ENCODE measurements around the gene PLVAP.

The PLVAP gene

GRCh38 chr19:17357724-17358123 is 19.4 kb downstream of the PLVAP start:
- no peak for TF ChIP-seq TAF1 (IDR thresholded peaks at IDR 0.05; ENCODE audit: borderline replicate concordance, insufficient read depth, low read length)
- TF ChIP-seq POLR2AphosphoS5 (IDR thresholded peaks at IDR 0.05; ENCODE audit: low read depth, low read length), result no peak
- no peak for TF ChIP-seq FOXP2 (optimal IDR thresholded peaks at IDR 0.05; ENCODE audit: borderline replicate concordance, extremely low read depth, extremely low read length, insufficient read depth)

GRCh38 chr19:17357078-17357666 is 20.0 kb downstream of the PLVAP start:
- TF ChIP-seq REST (IDR thresholded peaks at IDR 0.05; ENCODE audit: insufficient read depth in 1 of 2, low read depth in 2 of 2, low read length in 2 of 2) (no peak), TAF1 (IDR thresholded peaks at IDR 0.05; ENCODE audit: borderline replicate concordance, insufficient read depth, low read length) (no peak), SIN3A (IDR thresholded peaks at IDR 0.05; ENCODE audit: borderline replicate concordance, insufficient read depth, low read length) (no peak), FOXP2 (optimal IDR thresholded peaks at IDR 0.05; ENCODE audit: borderline replicate concordance, extremely low read depth, extremely low read length, insufficient read depth) (no peak), POLR2AphosphoS5 (IDR thresholded peaks at IDR 0.05; ENCODE audit: low read depth, low read length) (no peak)

- TF ChIP-seq FOXP2 (optimal IDR thresholded peaks at IDR 0.05; ENCODE audit: borderline replicate concordance, extremely low read depth, extremely low read length, insufficient read depth) (no peak), POLR2AphosphoS5 (IDR thresholded peaks at IDR 0.05; ENCODE audit: low read depth, low read length) (no peak), TAF1 (IDR thresholded peaks at IDR 0.05; ENCODE audit: borderline replicate concordance, insufficient read depth, low read length) (no peak), SIN3A (IDR thresholded peaks at IDR 0.05; ENCODE audit: borderline replicate concordance, insufficient read depth, low read length) (no peak), REST (IDR thresholded peaks at IDR 0.05; ENCODE audit: insufficient read depth in 1 of 2, low read depth in 2 of 2, low read length in 2 of 2) (no peak)
These were observed 23.8 kb downstream of the PLVAP start for GRCh38 chr19:17353386-17353785.

DNA sequence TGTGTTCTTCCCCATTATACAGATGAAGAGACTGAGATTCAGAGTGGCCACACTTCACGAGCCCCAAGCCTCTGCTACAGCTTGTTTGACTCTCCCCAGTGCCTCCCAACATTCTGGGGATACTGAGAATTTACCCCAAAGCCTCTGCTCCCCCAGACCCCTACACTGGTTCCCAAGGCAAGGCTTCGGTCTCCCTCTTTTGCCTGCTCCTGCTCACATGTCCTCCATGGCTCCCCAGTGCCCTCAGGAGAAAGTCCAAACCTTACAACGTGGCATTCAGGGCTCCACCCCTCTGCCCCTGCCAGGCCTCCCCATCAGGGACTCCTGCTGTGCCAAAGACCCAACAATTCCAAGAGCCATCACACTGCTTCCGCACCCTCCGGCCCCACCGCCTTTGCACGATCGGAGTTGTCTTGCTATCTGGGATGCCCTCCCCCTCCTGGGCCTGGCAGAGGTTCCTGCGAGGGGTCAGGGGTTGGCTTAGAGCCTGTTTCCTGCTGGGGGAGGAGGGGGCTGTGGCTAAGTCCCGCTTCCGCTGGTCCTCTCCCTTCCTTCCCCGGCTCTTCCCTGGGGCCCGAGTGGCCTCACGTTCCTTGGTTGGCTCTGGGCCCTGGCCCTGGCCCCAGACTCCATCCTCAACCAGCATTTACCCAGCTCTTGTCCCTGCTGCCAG is 24.4 kb downstream of the PLVAP start:
- no peak for TF ChIP-seq FOXP2 (optimal IDR thresholded peaks at IDR 0.05; ENCODE audit: borderline replicate concordance, extremely low read depth, extremely low read length, insufficient read depth)
- no peak for TF ChIP-seq SIN3A (IDR thresholded peaks at IDR 0.05; ENCODE audit: borderline replicate concordance, insufficient read depth, low read length)
- peak in 1 of 2 experiments; percentile 57; a peak in 1 of 4 replicates for TF ChIP-seq REST (IDR thresholded peaks at IDR 0.05; ENCODE audit: insufficient read depth in 1 of 2, low read depth in 2 of 2, low read length in 2 of 2)

DNA sequence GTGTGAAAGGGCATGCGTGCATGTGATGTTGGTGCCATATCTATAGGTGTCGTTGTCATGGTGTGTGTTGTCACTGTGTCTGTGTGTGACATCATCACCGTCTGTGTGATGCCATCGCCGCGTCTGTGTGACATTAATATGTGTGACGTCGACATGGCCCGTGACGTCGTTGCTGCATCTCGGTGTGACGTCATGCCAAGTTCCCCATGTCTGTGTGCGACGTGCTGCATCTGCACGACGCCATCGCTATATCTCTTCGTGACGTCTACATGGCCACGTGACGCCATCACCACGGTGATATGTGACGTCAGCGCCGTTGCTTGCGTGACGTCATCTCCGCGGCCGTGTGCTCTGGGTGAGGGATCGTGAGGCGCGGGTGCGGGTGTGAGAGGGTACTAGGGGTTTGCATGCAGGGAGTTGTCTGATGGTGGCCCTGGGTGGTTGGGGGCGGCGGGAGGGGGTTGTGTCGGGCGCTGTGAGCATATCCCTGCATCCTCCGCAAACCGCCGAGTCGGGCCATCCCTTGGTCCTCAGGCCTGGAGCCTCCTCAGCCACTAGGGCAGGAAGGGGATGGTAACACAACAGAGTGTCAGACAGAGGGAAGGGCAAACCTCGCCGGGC is 25.2 kb downstream of the PLVAP start:
- no peak for TF ChIP-seq TAF1 (IDR thresholded peaks at IDR 0.05; ENCODE audit: borderline replicate concordance, insufficient read depth, low read length)
- TF ChIP-seq POLR2AphosphoS5 (IDR thresholded peaks at IDR 0.05; ENCODE audit: low read depth, low read length), result no peak
- no peak for TF ChIP-seq SIN3A (IDR thresholded peaks at IDR 0.05; ENCODE audit: borderline replicate concordance, insufficient read depth, low read length)
- TF ChIP-seq REST (IDR thresholded peaks at IDR 0.05; ENCODE audit: insufficient read depth in 1 of 2, low read depth in 2 of 2, low read length in 2 of 2), result no peak
- TF ChIP-seq FOXP2 (optimal IDR thresholded peaks at IDR 0.05; ENCODE audit: borderline replicate concordance, extremely low read depth, extremely low read length, insufficient read depth), result peak; percentile 45
